ENCODE data around the gene PBX3.

PBX3 gene

DNA sequence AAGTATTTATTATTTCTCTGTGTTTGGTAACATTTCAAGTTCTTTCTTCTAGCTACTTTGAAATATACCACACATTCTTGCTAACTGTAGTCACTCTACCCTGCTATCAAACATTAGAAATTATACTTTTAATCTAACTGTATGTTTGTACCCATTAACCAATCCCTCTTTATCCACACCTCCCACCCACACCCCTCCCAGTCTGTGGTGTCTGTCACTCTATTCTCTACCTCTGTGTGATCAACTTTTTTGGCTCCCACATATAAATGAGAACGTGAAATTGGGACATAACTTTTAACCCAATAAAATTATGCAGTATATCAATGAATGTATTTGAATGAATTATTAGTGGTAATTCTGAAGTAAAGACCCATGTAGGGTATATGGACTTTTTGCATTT lies 79.7 kb downstream of the PBX3 start:
- DNase-seq: no peak

- no peak for DNase-seq
Measured at GRCh38 chr9:125829743-125830142, 82.6 kb downstream of the PBX3 start.

- DNase-seq: no peak
Measured at GRCh38 chr9:125831054-125831453, 83.9 kb downstream of the PBX3 start.

DNA sequence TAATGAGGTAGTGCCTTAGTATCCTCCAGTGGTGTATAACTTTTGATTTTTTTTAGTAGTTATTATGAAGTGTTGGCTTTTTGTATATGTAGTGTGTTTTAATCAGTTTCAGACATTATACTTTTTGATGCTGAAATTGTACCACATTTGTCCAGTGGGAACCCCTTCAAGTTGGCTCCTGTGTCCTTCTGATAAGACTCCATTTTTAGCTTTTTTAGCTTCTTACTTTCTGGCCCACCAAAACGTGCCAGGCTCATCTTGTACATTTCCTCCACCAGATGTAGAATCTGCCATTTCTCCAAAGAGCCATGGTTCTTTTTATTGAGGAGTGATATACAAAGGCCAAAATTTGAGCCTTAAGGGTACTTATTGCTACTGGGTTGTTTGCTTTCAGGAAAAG lies 84.4 kb downstream of the PBX3 start:
- DNase-seq: no peak

DNA sequence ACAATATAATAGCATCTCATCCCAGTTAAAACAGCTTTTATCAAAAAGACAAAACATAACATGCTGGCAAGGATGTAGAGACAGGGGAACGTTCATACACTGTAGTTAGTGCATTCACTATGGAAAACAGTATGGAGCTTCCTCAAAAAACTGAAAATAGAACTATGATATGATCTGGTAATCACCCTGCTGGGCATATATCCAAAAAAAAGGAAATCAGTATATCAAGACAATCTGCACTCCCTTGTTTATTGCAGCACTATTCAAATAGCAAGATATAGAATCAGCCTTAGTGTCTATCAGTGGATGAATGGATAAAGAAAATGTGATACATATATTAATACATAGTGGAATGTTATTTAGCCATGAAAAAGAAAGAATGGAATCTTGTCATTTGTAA lies 88.5 kb downstream of the PBX3 start:
- no peak for DNase-seq

DNA sequence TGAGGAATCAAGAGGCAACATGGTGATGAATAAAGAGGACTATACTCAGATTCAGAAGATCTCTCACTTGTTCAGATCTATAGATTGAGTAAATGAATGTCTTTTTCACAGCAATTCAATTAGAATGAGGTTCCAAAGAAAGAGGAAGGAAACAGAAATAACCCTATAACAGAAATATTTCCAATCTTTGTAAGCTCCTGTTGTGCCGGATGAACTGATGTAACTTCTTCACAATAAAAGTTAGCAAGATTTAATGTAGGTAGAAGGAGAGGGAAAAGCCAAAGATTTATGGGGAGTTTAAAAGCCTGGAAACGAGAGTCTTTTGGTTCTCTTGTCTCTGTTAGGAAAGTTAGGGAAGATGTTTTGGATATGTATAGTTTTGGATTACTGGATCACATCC lies 92.1 kb downstream of the PBX3 start:
- DNase-seq: no peak

- DNase-seq: no peak
Measured at GRCh38 chr9:125841444-125841843, 94.3 kb downstream of the PBX3 start.

DNA sequence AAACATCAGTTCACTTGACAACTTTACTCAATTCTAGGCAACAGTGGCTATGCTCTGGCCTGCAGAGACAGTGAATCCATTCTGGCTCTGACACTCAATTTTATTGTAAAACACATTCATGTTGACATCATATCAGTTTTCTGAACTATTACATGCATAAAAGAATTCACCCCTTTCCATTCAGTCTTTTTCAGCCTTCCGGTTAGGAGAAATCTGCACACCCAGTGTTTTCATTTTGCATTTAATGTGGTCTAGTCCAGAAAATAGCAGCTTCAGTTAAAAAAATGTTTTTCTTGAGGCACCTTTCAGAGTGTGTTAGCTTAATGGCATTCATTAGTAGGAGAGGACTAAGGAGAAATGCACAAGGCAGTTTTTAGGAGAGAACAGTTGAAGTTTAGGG lies 95.1 kb downstream of the PBX3 start:
- DNase-seq: no peak

DNA sequence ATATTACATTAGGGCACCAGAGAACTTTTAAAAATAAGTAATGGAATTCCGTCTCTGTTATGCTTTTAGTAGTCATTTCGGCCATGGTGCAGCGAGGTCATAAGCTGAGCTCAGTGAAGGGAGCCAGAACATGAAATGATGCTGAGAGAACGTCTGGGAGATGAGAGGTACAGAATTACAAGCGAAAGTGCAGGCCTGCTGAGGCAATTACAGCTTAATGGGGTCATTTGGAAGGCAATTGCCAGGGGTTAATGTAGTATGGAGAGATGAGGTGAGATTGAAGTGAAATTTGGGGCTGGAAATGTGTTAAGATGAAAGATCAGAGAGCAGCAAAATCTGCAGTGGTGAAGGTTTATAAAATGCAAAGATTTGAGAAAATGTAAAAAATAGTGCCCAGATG lies 96.5 kb downstream of the PBX3 start:
- DNase-seq: no peak

DNA sequence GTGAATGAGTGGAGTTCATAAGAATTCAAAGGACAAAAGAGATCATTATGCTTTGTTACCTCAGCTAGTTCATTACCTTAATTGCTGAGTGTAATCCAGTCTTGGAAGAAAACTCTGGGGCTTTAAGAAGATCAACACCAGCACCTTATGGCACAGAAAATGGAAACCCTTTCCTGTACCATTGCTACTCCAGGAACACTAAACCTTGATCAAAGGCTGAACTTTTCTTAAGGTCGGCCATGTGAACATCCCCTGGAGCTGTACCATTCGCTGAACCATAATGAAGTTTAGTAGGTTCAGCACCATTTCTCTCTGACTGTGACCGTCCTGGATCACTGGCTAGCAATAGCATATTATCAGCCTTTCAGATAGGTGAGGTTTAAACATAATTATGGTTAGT lies 97.4 kb downstream of the PBX3 start:
- no peak for DNase-seq

DNA sequence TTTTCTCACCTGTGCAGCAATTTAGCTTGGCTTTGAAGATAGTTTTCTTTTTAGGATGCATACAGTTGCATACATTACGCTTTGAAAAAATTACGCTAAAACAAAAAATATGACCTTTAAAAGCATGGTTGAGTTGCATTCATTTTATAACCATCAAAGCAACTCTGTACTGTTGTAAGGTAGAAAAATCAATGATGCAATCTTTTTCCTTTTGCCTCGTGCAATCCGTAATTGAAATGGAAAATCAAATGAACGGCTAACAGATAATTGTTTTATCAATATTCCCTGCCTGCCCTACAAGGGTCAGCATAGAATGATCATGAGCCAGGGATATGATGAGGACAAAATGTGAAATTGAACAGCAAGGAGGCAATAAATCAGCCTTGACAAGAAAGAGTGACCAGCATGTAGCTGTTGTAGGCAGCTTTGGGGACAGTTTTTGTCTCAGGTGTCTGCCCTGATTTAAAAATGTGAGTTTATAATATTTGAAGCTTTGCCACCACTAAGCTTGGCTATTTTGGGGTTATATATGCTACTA lies 98.2 kb downstream of the PBX3 start:
- DNase-seq: no peak

DNA sequence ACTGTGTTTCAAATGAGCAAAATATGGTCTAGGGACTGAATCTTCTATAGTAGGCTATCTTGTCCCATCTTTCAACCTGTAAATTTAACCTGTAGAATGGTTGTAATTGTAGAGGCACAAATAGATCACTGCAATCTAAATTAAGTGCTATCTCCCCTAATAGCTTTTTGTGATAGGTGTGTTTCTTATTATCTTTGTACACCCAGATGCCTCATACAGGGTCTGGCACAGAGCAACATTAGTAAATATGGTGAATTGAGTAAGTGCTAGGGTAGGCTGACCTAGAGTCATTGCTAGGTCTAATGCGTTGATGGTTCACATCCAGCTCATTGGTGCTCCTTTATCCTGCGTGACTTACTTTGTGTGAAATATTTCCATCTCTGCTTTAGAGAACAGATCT lies 100.6 kb downstream of the PBX3 start:
- DNase-seq: no peak

DNA sequence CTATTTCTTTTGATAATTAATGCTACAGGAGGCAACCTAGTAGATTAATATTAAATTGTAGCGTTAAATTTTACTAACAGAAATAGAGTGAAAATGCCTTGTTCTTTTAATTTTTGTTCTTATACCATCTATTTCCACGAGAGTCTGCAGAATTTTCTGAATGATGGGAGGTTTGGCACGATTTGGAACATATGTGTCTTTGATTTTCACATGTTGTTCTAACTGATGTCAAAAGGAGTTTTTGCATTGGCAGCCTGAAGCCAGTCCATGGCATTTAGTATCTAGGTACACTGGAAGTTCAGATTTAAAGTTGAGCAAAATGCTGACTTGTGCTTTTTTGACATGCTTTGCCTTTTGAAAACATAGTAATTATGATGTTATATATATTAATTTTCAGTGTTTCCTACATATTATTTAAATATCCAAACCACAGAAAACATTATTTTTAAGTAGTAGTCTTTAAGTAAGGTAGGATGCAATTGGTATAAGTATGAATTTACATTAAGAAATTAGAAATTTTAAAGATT lies 103.0 kb downstream of the PBX3 start:
- DNase-seq: no peak

- no peak for DNase-seq
Measured at GRCh38 chr9:125850763-125851162, 103.6 kb downstream of the PBX3 start.

DNA sequence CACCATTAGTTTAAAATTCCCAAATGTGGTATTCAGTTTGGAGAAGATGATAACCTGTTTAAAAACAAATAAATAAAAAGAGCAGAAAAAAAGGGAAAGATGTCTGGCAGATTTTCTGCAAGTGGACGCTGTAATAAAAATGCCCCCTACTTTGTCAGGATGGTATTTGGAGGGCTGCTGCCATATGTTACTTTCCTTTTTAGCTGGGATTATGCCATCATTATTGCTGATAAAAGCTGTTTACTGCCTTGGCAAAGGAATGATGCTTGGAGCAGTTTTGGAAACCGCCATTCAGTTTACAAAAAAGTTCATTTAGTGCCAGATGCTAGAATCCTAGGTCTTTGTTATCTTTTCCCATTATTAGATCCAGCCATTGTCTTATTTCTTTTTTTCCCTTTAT lies 104.8 kb downstream of the PBX3 start:
- DNase-seq: no peak

DNA sequence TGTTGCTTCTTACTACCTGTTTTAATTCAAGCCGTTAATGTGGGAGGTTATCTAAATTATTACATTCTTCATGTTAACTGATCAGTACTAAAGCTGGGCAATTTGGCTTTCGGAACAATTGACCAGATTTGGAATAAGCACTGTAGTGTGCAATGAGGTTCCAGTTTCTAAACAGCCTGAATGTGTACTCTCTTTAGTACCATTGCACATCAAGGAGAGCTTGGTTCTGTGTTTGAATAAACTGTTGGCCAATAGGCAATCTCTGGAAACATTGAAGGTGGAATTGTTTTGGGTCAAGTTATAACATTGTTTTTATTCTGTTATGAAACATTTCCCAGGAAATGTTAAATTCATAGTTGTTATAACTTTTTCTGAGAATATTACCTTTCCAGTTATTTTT lies 105.2 kb downstream of the PBX3 start:
- DNase-seq: no peak

- no peak for DNase-seq
Measured at GRCh38 chr9:125854553-125855275, 107.5 kb downstream of the PBX3 start.

GRCh38 chr9:125856331-125856730 lies 109.2 kb downstream of the PBX3 start:
- no peak for DNase-seq

DNA sequence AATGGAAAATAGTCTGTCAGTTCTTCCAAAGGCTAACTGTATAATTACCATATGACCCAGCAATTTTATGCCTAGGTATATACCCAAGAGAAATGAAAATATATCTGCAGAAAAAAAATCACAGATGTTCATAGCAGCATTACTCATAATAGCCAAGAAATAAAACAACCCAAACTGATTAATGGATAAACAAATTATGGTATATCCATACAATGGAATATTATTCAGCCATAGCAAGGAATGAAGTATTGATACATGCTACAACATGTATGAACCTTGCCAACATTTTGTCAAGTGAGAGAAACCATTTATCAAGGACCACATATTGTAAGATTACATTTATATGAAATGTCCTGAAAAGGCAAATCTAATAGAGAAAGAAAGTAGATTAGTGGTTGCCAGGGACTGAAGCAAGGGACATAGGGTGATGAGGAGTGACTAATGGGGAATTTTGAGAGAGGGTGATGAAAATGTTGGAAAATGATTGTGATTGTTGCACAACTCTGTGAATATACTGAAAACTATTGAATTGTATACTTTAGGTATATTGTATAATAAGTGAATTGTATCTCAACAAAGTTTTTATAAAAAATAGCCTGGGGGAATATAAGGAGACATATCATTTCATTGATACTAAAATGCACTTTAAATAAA lies 114.4 kb downstream of the PBX3 start:
- DNase-seq: no peak

GRCh38 chr9:125863923-125864322 lies 116.8 kb downstream of the PBX3 start:
- no peak for DNase-seq

DNA sequence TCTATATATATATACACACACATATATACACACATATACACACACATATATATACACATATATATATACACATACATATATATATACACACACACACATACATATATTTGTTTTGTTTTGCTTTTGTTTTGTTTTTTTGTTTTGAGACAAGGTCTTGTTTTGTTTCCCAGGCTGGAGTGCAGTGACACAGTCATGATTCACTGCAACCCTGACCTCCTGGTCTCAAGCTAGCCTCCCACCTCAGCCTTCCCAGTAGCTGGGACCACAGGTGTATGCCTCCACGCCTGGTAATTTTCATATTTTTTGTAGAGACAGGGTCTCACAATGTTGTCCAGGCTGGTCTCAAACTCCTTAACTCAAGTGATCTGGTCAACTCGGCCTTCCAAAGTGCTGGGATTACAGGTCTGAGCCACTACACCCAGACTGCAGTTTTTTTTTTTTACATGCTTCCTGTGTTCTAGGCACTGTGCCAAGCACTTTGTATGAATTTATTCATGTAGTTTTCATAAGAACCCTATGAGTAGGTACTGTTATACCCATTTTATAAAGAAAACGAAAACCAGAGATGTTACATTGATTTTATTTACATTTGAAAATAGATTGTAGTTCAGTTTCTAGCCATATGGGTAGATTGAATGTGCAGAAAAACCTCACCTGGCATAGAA lies 120.7 kb downstream of the PBX3 start:
- DNase-seq: no peak

DNA sequence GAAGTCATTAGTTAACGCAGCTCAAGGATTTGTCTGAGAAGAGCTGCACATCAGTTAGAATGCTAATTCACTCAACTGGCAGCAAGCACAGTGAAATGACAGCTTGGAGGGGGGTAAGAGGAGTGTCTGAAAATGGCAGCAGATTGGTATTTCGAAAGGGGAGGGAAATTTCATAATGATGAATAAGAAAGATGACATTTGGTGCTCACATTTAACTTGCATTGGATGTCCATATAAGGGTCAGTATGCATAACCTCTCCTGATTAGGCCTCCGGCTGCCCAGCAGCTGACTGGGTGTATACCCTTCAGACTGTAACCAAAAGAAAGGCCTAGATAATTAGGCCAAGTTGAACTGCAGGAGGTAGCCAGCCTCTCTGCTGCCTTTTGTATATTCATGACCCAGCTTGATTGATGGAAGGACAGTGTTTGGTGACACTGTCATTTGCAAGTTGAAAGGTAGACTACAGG lies 131.0 kb downstream of the PBX3 start:
- DNase-seq: no peak

DNA sequence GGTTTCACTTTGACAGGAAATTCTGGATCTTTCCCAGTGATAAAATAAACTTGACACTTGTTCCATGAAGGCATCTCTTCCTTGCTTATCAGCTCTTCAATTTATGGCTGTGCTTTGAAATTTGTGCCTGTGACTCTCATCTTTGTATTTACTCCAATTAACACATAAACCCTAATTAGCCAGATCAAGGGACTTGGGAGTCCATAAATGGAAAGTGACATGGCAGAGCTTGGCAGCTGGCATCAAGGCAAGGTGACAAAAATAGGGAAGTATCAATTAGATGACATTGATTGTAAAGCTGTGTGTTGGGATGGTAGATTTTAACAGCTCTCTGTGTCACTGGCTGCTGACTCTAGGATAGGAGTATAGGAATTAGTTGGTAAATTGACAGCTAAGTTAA lies 133.9 kb downstream of the PBX3 start:
- DNase-seq: no peak
